AG20443 (cell line): ENCODE data around the gene ANO2.
"Not testable (repeated sequence)": the region's sequence is repeated elsewhere in the genome, so short reads cannot be mapped to it uniquely, and the experiment has no call there.

Source experiments
- DNase-seq: peaks from one replicate; pipeline ENCODE4 v3.0.0; 2012; ENCODE audit warnings: low spot score, mixed read lengths

Gene ANO2

GRCh38 chr12:5887819-5888218, 57.2 kb downstream of the ANO2 start:
- not testable (repeated sequence) for DNase-seq

- no peak for DNase-seq
Observed at GRCh38 chr12:5884866-5885265, 60.2 kb downstream of the ANO2 start.

- no peak for DNase-seq
Observed at GRCh38 chr12:5884285-5884684, 60.8 kb downstream of the ANO2 start.

- no peak for DNase-seq
Observed at GRCh38 chr12:5882511-5883190, 62.4 kb downstream of the ANO2 start.

GRCh38 chr12:5881666-5882065, 63.4 kb downstream of the ANO2 start:
- DNase-seq, result no peak

GRCh38 chr12:5881101-5881606, 63.9 kb downstream of the ANO2 start:
- no peak for DNase-seq

GRCh38 chr12:5875851-5876250, 69.2 kb downstream of the ANO2 start:
- DNase-seq, result no peak

GRCh38 chr12:5874514-5874913, 70.5 kb downstream of the ANO2 start:
- DNase-seq, result no peak

- no peak for DNase-seq
Observed at GRCh38 chr12:5873281-5873919, 71.7 kb downstream of the ANO2 start.

GRCh38 chr12:5872745-5873144, 72.3 kb downstream of the ANO2 start:
- DNase-seq, result peak; percentile 62

- DNase-seq, result no peak
Observed at GRCh38 chr12:5871741-5872140, 73.3 kb downstream of the ANO2 start.

- DNase-seq, result no peak
Observed at GRCh38 chr12:5870183-5870582, 74.9 kb downstream of the ANO2 start.

GRCh38 chr12:5868625-5869295, 76.3 kb downstream of the ANO2 start:
- DNase-seq, result no peak

GRCh38 chr12:5865397-5865796, 79.7 kb downstream of the ANO2 start:
- DNase-seq, result no peak

- no peak for DNase-seq
Observed at GRCh38 chr12:5864972-5865371, 80.1 kb downstream of the ANO2 start.

GRCh38 chr12:5864301-5864700, 80.8 kb downstream of the ANO2 start:
- DNase-seq, result peak; percentile 21

GRCh38 chr12:5861416-5861815, 83.6 kb downstream of the ANO2 start:
- DNase-seq, result no peak

- DNase-seq, result no peak
Observed at GRCh38 chr12:5856692-5857091, 88.4 kb downstream of the ANO2 start.

- no peak for DNase-seq
Observed at GRCh38 chr12:5846950-5847349, 98.1 kb downstream of the ANO2 start.

- no peak for DNase-seq
Observed at GRCh38 chr12:5840944-5841343, 104.1 kb downstream of the ANO2 start.

GRCh38 chr12:5830111-5830510, 114.9 kb downstream of the ANO2 start:
- DNase-seq, result no peak

GRCh38 chr12:5827591-5827990, 117.5 kb downstream of the ANO2 start:
- DNase-seq, result no peak

GRCh38 chr12:5825761-5826160, 119.3 kb downstream of the ANO2 start:
- DNase-seq, result not testable (repeated sequence)
